ENCODE measurements around the gene LIX1L. TPM values are rescaled to one million over a fixed set of nuclear protein-coding genes. Genes with fewer than 3 reads are reported as not detected.

Gene LIX1L
- total and polyA plus RNA-seq, 2 of the 13 experiments (the other 11 are each of a cell fraction or from before 2014, with no cell fraction given) = 8.1 to 24.9 TPM

DNA sequence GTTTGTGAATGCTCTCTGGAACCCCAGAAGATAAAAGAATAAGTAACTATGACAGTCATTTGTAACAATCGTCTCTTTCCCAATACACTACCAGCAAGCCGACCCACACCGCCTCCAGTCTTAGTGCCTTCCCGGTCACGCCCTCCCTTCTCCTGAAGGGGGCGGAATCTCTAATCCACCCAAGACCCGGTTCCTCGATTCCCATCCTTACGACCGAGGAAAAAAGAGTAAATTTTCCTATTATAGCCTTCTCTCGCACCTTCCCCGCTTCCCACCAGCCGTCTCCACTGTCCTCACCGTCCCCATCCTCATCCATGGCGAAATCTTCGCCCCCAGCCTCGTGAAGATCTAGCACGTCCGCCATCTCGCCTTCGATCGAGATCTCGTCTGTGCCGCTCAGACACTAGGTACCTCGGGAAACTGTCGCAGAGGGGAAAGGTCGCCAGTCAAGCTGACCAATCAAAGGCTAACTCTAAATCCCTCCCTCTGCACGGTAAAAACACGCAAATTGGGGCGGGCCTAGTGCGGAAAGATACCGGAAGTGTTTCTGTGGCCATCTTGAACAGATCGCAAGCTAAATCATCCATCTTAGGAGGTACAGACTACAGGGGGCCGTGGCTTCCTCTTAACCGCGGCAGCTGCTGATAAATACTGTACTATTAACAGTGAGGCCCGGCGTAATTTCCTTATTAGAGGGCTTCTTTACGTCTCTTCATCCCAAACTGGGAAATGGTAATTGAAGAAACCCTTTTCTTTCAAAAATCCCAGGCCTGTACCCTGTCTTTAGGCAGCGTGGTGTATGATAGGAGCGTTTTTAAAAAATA is 30.5 kb downstream of the LIX1L start, which contains the start of gene RBM8A (continued):
- TF ChIP-seq ZNF546 (CRISPR knock-in tag; conservative IDR thresholded peaks at IDR 0.05) = no peak
- no peak for TF ChIP-seq SALL2 (CRISPR knock-in tag; IDR thresholded peaks at IDR 0.05)
- TF ChIP-seq TBX2 (CRISPR knock-in tag; IDR thresholded peaks at IDR 0.05; ENCODE audit: borderline replicate concordance) = peak; percentile 59
- peak; percentile 95 for TF ChIP-seq HDAC1 (CRISPR knock-in tag; IDR thresholded peaks at IDR 0.05)
- no peak for TF ChIP-seq PREB (CRISPR knock-in tag; IDR thresholded peaks at IDR 0.05)
- TF ChIP-seq E2F2 (CRISPR knock-in tag; IDR thresholded peaks at IDR 0.05; ENCODE audit: borderline replicate concordance) = no peak
- peak; percentile 63; the same call in 1 of the 2 replicates for TF ChIP-seq HNF1B (CRISPR knock-in tag; IDR thresholded peaks at IDR 0.05)
- TF ChIP-seq ZNF605 (CRISPR knock-in tag; IDR thresholded peaks at IDR 0.05) = peak; percentile 90
- TF ChIP-seq NR3C1 (CRISPR knock-in tag; IDR thresholded peaks at IDR 0.05) = no peak
- TF ChIP-seq ZBED4 (CRISPR knock-in tag; IDR thresholded peaks at IDR 0.05; ENCODE audit: borderline replicate concordance) = no peak
- TF ChIP-seq ZNF232 (CRISPR knock-in tag; IDR thresholded peaks at IDR 0.05; ENCODE audit: borderline replicate concordance) = no peak
- no peak for TF ChIP-seq ZSCAN20 (CRISPR knock-in tag; IDR thresholded peaks at IDR 0.05; ENCODE audit: borderline replicate concordance)
- peak in 1 of 2 experiments; percentile 6; a peak in 1 of 4 replicates for TF ChIP-seq NR2F1 (CRISPR knock-in tag; IDR thresholded peaks at IDR 0.05)
- TF ChIP-seq, protein P1, sequence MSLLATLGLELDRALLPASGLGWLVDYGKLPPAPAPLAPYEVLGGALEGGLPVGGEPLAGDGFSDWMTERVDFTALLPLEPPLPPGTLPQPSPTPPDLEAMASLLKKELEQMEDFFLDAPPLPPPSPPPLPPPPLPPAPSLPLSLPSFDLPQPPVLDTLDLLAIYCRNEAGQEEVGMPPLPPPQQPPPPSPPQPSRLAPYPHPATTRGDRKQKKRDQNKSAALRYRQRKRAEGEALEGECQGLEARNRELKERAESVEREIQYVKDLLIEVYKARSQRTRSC (CRISPR knock-in tag; IDR thresholded peaks at IDR 0.05; ENCODE audit: low read depth) = peak; percentile 77; the same call in 1 of the 2 replicates
- no peak for TF ChIP-seq ZMAT5 (CRISPR knock-in tag; IDR thresholded peaks at IDR 0.05; ENCODE audit: borderline replicate concordance, low read depth)
- no peak for TF ChIP-seq ZNF75D (CRISPR knock-in tag; IDR thresholded peaks at IDR 0.05; ENCODE audit: borderline replicate concordance)
- no peak for TF ChIP-seq ZNF660 (CRISPR knock-in tag; IDR thresholded peaks at IDR 0.05; ENCODE audit: borderline replicate concordance, low read depth)

Data from HepG2 (cell line).